Erythroblast (primary cell): ENCODE results near the gene BTBD16.

Experiments
- GATA1 ChIP-seq: IDR thresholded peaks from 2 replicates; pipeline ENCODE4 v1.6.1; 2011; ENCODE audit warnings: low read depth, mild to moderate bottlenecking, control low read depth, low read length, moderate library complexity
- POLR2A ChIP-seq: IDR thresholded peaks from 2 replicates; pipeline ENCODE4 v1.6.1; 2011; ENCODE audit warnings: mild to moderate bottlenecking, low read length

- TF ChIP-seq POLR2A (no peak), GATA1 (no peak)
Measured at GRCh38 chr10:122251459-122252255, 19.4 kb upstream of the BTBD16 start.
